PC-9 (cell line): Measurements from ENCODE around the gene ERI2.

ENCODE experiments used
- EZH2 ChIP-seq: fragments of 200-600 bp; sonication (generic); IDR thresholded peaks from 2 replicates; pipeline ENCODE4 v1.8.0; 2017; ENCODE audit warnings: antibody characterized with exemption, low read depth
- TF ChIP-seq, protein P1 (sequence below): fragments of 200-600 bp; sonication (generic); conservative IDR thresholded peaks from 2 replicates; pipeline ENCODE4 v1.6.1; 2017; ENCODE audit warnings: mixed run types, antibody characterized with exemption, mild to moderate bottlenecking, moderate library complexity

DNA sequence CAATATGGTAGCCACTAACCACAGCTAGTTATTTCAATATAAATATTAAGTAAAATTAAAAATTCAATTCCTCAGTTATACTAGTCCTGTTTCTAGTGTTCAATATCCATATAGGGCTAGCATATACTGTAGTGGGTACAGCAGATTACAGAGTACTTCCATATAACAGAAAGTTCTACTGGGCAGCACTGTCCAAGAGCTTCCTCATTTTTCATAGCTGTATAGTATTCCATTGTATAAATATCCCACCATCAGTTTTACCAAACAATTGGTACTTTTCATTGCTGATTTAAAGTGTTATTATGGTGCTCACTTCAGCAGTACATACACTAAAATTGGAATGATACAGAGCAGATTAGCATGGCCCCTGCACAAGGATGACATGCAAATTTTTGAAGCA lies 22.1 kb downstream of the ERI2 start:
- no peak for TF ChIP-seq EZH2
- TF ChIP-seq, protein P1, sequence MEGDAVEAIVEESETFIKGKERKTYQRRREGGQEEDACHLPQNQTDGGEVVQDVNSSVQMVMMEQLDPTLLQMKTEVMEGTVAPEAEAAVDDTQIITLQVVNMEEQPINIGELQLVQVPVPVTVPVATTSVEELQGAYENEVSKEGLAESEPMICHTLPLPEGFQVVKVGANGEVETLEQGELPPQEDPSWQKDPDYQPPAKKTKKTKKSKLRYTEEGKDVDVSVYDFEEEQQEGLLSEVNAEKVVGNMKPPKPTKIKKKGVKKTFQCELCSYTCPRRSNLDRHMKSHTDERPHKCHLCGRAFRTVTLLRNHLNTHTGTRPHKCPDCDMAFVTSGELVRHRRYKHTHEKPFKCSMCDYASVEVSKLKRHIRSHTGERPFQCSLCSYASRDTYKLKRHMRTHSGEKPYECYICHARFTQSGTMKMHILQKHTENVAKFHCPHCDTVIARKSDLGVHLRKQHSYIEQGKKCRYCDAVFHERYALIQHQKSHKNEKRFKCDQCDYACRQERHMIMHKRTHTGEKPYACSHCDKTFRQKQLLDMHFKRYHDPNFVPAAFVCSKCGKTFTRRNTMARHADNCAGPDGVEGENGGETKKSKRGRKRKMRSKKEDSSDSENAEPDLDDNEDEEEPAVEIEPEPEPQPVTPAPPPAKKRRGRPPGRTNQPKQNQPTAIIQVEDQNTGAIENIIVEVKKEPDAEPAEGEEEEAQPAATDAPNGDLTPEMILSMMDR = no peak
